HG02870 (cell line): ENCODE measurements around the gene ARSI.

Experiments
- ATAC-seq: cut with Tn5 transposase; IDR thresholded peaks from one replicate; pipeline ENCODE4 v1.9.1; 2021; ENCODE audit warnings: mild to moderate bottlenecking, moderate library complexity; ENCODE audit not compliant: unreplicated experiment

Gene ARSI

DNA sequence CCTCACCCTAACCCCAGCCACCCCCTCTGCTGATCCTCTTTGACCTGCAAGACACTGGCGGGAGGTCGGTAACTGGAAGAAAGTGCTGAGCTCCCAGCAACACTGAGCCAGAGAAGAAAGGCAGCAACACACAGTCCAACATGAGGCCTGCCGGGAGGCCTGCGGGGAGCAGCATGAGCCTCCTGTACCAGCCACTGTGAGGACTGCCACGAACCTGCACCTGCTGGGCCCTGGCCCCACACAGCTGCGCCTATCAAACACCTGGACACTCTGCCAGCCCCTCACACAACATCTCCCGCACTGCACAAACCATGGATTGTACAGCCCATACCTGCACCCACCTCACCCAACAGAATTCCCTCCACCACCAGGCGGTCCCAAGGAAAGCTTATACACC, 31.4 kb downstream of the ARSI start:
- no peak for ATAC-seq

DNA sequence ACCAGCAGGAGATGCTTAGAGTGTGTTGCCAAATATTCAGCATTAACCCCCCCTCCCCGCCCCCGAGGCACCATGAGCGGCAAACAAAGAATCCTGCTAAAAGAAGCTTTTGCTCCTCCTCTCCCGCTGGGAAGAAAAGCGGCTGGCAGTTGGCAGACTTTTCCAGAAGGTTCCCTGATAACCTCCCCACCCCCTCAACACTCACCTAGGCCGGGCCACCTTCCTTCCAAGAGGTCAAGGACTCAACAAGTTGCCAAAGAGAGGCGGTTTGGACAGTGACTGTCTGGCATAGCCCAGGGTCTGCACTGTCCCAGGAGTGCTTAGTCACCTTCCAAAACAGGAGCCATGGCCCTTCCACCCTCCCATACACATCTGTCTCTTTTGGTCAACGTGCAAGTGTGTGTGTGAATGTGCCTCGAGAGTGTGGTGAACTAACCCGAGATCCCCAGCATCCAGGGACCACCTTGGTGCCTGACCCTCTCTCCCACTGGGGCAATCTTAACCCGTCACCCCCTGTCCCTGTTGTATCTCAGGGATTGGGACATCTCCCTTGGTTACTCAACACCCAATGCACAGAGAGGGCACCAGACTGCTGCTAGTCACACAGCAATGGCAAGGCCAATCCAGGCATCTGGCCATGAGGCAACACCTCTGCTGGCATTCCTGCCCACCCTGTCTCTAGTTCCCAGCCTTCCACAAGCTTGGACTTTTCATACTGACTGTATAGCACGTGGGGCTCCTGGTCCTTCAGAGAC, 32.0 kb downstream of the ARSI start:
- ATAC-seq: no peak

DNA sequence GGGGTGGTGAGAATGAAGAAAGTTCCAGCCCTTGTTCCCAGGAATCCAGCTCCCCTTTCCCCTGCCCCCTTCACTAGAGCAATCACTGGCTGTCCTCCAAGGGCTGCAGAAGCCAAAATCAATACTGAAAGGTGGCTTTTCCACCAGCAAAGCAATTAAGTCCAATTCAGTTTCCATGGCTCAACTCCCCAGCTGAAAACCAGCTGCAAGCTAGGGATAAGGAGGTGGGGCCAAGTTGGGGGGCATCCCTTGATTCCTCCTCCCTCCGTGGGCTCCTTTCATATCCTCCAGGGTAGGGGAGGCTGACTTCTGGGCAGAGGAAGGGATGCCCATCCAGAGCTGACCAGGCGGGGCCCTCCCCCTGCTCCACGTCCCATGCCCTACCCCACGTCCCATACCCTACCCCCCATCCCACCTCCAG, 35.8 kb downstream of the ARSI start:
- ATAC-seq: no peak

DNA sequence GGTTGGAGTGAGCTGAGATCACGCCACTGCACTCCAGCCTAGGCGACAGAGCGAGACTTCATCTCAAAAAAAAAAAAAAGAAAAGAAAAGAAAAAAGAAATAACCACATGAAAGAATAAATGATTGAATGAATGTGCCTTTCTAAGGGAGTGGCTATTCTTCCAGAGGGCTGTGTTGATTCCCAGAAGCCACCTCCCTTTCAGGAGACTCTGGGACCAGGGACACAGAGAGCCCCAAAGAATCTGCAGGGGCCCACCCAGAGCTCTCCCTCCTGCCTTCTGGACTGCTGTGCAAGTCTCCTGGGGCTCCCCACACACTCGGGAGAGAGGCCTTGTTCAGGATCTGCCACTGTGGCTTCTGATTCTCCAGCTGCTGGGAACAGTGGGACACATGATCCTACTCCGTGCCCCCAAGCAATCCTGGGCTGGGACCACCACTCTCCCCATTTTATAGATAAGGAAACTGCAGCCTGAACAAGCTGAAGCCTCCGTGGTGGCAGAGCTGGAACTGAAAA, 36.8 kb downstream of the ARSI start:
- ATAC-seq: no peak

DNA sequence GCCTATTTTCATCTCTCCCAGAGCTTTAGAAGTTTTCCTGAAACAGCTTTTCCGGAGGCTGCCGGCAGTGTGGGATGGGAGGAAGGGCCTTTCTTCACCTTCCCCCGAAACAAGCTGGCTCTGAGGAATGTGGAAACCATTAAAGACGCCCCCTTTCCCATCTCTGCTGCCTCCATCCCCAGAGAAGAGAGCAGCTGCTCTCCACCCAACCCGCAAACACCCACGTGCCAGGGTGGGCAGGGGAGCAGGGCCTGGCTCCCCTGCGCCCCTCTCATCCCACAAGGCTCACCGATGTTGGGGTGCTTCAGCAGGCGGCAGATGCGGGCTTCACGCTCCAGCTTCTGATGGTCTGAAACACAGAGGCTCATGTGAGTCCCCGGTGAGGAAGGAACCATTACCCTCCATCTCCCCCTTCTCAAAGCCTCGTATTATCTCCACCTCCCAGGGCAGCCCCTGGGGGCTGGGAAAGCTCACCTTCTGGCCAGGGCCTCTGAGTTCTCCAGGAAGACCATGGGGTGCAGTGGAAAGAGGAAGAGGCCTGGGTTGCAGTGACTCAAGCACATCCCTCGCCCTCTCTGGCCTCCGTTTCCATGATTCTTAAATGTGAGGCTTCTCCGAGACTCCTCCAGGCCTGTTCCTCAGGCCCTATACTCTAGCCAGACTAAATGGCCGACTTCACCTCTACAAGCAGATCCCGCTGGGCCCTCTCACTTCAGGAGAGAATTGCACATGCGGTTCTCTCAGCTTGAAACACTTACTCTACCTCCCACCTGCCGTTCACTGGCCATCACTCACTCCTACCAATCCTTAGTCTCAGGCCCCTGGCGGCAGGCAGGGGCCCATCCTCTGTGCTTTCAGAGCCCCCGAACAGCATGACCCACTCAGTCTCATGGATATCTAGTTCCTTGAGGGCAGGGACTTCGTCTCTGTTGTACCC, 37.8 kb downstream of the ARSI start:
- ATAC-seq: no peak

DNA sequence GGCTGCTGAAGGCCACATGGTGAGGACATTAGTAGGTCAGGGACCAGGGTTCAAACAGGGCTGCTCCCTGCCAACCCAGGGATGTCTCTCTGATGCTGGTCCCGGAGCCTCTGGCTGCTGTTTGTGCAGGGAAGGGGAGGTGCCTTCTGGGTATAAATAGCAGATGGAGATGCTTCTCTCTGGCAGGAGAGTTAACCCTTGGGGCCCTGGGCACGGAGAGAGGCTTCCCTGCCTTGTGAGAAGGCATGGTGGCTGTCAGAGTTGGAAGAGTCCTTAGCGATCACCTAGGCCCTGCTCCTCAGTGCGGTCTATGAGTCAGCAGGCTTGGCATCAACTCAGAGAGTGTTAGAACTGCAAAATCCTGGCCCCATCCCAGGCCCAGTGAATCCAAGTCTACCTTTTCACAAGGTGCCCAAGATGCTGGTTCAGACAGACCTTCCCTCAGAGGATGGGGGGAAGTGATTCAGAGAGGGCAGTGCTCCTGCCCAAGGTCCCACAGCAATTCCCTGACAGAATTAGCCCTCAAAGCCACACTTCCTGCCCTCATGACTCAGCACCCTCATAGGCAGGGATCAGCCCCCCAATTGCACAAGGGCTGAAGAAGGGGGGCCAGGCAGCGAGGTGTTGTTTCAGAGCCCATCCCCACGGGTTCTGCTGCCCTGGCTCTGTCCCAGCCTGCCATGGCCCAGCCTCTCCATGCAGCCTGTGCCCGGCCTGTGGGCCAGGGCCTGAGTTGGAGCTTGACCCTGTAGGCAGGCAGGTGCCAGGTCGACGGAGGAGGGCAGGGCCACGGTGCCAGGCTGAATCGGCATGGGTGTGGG, 38.7 kb downstream of the ARSI start:
- ATAC-seq: no peak

DNA sequence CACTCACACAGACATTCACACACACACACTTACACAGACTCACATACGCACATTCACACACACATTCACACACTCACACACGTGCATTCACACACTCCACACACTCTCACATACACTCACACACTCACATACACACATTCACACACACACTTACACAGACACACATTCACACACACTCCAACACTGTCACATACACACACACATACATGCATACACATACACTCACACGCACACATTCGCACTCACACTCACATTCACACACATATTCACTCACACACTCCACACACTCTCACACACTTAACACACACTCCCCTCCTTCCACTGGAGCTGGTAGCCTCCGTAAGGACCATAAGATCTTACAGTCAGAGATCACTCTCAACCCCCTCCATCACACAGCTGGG, 39.3 kb downstream of the ARSI start:
- ATAC-seq: no peak

DNA sequence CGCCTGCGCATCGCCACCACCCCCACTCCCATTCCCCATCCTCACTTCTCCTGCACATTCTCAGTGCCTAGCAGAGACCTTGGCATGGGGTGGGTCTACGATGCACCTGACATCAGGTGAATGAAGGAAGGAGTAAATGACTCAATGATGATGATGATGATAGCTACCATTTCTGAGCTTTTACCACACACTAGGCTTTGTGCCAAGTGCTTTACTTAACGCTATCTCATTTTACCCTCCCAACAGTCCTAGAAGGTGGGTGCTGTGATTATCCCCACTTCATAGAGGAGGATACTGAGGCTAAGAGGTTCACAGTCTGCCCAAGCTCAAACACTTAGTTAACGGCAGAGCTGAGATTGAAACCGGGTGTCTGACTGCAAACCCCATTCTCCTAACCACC, 40.2 kb downstream of the ARSI start:
- ATAC-seq: no peak

DNA sequence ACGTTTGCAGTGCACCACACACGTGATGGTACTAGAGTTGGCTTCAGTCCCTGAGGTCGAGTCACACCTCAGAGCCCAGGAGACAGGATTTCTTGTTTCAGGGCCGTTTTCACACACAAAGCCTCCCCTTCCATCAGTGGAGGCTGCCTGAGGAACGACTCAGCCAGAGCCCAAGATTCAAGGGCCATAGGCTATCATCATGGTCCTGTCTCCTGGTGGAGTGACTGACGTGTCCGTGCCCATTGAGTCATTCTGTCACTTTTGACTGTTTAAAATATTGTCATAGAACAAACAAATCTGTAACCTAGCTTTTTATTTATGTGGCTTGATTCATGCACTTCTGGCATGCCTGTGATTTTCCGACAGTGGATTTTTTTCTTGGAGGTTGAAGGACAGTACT, 41.5 kb downstream of the ARSI start:
- ATAC-seq: no peak

DNA sequence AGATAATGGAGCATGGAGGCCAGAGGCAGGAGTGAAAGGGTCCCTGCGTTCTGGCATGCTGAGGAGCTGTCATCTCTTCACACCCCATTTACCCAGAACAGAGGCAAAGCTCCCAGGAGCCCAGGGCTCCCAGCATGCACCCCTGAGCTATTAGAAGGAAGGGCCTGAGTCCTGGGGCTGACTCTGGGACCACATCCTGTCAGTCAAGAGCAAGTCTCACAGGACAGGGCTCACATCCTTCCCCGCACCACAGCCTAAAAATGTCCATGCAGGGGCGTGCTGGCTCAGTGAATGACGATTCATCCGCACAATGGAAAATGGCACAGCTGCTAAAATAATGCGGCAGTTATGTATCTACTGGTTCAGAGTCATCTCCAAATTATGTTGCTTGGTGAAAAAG, 44.6 kb downstream of the ARSI start:
- ATAC-seq: no peak

DNA sequence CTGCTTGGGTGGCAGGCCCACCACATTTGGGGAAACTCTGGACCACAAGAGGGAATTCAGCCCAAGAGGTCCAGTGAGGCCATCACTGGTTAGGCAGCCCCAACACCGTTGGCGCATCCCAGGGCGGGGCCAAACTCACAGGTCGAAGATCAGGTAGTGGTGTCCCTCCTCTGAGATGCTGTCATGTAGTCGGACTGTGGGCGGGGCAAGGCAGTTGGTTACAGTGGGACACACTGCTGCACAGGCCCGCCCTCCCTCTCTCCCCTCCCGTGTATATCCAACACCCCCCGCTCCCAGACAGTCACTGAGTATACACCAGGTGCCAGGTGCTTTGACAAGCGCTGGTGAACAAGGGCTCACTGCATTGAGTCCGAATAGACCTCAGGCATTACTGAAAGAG, 45.3 kb downstream of the ARSI start:
- no peak for ATAC-seq

DNA sequence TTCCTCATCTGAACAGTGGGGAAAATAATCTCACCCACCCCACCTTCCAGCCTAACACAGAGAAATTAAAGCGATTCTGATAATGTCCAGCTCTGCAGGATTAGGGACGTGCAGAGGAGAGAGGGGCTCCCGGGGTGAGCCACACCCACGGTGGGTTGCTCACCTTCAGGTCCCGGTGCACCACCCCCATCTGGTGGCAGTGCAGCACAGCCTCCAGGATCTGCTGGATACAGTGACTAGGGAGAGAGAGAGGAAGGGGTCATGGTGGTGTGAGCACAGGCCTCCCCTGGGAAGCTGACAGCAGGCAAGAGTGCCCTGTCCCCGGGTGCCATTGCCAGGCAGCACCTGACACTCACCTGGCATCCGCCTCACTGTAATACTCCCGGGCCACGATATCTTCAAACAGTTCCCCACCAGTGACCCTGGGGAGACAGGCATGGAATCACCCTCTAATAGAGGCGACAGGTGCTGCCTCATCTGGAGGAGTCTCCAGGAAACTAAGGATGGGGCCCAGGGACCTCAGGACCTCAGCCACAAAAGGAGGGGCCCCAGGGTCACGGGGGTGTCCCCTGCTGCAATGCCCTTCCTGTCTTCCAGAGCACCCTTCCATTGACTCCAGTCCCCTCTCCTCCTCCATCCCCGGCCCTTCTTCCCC, 46.2 kb downstream of the ARSI start:
- ATAC-seq: no peak

DNA sequence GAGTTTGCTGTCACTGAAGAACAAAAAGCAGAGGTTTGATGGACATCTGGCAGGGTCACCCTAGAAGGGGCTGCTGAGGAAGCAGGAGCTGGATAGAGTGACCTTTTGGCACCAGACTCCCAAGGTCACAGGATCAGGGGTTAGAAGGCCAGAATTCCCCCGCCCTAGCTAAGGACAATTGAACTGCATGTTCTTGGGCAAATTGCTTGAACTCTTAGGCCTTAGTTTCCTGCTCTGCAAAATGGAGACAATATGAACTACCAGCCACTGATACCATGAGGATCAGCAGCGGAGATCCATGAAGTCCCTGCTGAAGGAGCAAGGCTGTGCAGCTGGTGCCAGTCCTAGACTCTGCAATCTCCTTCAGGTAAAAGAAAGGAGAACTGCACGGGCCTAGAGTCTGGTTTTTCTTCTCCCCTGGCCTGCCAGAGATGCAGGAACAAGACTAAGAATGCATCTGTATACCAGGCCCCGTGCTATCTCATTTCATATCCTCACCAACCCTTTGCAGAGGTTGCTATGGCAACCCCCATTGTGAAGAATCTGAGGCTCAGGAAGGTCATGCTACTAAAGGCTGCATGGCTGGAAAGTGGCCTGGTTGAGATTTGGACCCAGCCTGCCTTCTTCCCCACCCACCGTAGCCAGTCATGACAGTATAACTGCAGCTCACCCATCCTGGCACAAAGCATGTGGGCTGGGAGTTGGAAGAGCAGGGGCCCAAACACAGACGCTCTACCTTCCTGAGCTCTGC, 46.9 kb downstream of the ARSI start:
- no peak for ATAC-seq

DNA sequence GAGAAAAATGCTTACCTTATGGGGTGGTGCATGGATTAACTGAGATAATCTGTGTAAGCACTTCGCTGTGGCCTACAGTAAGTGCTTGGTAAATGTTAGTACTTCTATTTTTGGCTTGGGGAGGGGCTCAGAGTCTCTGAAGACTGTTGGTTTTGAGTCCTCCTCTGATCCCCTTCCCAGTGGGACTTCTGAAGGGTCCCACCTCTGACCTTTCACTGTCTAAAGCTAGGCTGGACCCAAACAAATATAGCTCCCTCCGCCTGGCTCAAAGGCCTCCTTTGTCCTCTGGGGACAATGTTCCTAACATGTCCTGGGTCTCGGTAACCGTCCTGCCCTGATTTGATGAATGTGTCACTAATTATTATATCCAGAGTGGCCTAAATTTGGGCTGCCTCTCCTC, 47.9 kb downstream of the ARSI start:
- no peak for ATAC-seq

DNA sequence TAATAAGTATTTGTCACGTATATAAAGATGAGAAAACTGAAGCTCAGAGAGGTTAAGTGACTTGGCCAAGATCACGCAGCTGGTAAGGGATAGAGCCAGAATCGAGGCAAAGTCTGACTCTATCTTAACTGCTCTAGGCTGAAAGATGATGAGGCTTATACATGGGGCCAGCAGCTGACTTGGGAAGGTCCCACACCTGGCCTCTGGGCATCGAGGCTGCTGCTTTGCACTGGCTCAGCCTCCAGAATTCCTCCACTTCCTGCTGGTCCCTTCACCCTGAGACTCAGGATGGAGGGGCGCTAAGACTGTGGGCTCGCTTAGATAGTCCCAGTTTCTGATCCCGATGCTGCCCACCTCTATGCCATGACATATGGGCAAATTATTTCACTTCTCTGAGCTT, 48.3 kb downstream of the ARSI start:
- no peak for ATAC-seq

DNA sequence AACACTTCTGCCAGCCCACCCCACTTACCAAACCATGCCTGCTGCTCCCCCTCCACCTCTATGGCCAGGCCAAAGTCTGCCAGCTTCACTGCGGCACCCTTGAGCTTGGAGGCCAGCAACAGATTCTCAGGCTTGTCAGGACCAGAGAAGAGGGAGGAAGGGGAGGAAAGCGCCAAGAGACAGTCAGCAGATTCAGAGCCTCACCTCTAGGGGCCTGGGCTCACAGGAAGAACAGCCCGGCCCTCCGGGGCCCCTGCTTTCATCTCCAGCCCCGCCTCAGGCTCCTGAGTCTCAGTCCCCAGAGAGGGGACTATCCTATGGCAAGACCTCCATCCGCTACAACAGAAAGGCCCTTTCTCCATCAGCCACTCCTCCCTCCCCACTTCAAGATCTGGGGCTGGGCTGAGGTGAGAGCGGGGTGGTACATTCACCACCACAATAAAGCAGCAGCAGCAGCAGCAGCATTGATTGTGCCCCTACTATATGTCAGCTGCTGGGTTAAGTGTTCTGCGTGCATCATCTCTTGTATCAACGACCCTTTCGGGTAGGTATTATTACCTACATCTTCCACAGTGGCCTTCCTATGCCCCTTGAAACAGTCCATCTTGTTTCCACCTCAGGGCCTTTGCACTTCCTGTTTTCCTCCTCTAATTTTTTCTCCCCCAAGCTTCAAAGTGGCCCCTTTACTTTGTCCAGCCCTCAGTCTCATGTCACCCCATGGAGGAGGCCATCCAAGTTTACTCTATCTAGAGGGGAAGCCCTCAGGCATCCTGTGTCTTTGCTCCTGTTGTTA, 49.1 kb downstream of the ARSI start:
- no peak for ATAC-seq

DNA sequence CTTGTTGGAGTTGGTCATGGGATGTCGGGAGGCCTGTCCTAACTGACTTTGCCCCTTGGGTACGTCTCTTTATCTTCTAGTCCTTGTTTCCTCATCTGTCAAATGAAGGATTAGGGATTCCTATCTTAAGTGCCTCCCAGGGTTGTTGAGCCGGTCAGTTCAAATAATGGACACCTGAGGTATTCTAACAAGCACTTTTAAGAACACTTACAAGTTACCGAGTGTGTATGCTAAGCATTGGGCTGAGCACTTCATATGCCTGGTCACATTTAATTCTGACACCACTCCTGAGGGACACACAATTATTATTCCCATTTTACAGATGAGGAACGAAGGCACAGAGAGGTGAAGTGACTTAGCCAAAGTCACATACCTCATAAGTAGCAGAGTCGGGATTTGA, 50.2 kb downstream of the ARSI start:
- ATAC-seq: no peak

DNA sequence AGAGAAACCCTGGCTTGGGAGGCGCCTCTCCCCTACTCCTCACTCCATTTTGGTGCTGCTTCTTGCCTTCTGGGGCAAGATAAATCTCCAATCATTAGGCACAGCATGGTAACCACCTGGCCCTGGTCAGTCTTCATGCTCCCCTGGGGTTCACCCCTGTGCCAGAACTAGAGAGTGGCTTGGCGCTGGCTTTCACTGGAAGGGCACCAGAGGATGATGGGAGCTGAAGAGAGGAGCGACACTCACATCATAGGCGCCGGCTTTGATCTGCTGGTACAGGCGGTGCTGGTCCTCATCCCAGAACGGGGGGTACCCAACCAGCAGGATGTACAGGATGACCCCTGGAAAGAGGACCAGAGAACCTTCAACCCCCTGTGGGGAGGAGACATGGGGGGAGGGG, 51.2 kb downstream of the ARSI start:
- ATAC-seq: no peak

DNA sequence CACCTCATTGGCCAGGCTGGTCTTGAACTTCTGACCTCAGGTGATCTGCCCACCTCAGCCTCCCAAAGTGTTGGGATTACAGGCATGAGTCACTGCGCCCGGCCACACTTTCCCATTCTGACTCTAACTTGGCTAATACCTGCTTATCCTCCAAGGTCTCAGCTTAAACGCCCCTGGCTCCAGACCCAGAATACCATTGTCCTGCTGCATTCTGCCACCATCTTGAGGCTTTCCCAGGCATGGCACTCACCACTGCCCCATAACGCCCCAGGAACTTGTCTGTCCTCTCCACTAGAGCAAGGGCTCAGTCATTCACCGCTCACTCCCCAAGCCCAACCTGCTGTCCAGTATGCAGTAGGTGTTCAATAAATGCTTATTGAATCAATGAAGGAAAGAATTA, 53.0 kb downstream of the ARSI start:
- ATAC-seq: no peak
